Effector memory CD8-positive, alpha-beta T cell (primary cell): ENCODE data around the gene KCNIP4.

Experiments
- ATAC-seq: fragments of 150-1000 bp; cut with Tn5 transposase; replicated peaks from 2 replicates; pipeline ENCODE4 v1.10.0; 2021; ENCODE audit warnings: mild to moderate bottlenecking, moderate library complexity
- DNase-seq, 3 experiments: peaks; one replicate each; pipeline ENCODE4 v3.0.0; 2021
- H3K27ac Mint-ChIP-seq, 2 donors: one replicate each; pipeline ENCODE4 v1.8.0; 2022; ENCODE audit warnings: mild to moderate bottlenecking in 2 of 2, mixed read lengths in 2 of 2, moderate library complexity in 2 of 2
- H3K27me3 Mint-ChIP-seq, 2 donors: one replicate each; pipeline ENCODE4 v1.8.0; 2022; ENCODE audit warnings: mixed read lengths in 2 of 2
- H3K36me3 Mint-ChIP-seq: one replicate; pipeline ENCODE4 v1.8.0; 2022; ENCODE audit warnings: mild to moderate bottlenecking, moderate library complexity, mixed read lengths; ENCODE audit not compliant: insufficient read depth
- H3K4me1 Mint-ChIP-seq, 2 donors: one replicate each; pipeline ENCODE4 v1.8.0; 2022; ENCODE audit warnings: low read depth in 2 of 2, mixed read lengths in 2 of 2
- H3K4me3 Mint-ChIP-seq, 2 donors: one replicate each; pipeline ENCODE4 v1.8.0; 2022; ENCODE audit warnings: mild to moderate bottlenecking in 2 of 2, mixed read lengths in 2 of 2, moderate library complexity in 2 of 2
- H3K9me3 Mint-ChIP-seq, 2 donors: one replicate each; pipeline ENCODE4 v1.8.0; 2022; ENCODE audit warnings: mixed read lengths in 2 of 2

KCNIP4 gene

GRCh38 chr4:21656832-21657231, 291.7 kb downstream of the KCNIP4 start:
- Mint-ChIP-seq H3K36me3 (no peaks in the 10 kb centered on the region), H3K4me3 (no peak overlapping the region), H3K27me3 (no peaks in the 10 kb centered on the region), H3K9me3 (peaks cover 0 to 6% of the 10 kb centered on the region in 2 donors), H3K4me1 (no peaks in the 10 kb centered on the region), H3K27ac (no peak overlapping the region)
- no peak for ATAC-seq
- DNase-seq = no peak

GRCh38 chr4:21655031-21655430, 293.5 kb downstream of the KCNIP4 start:
- Mint-ChIP-seq H3K27ac (no peak overlapping the region), H3K36me3 (no peaks in the 10 kb centered on the region), H3K4me3 (no peak overlapping the region), H3K27me3 (no peaks in the 10 kb centered on the region), H3K9me3 (peaks cover 0 to 6% of the 10 kb centered on the region in 2 donors), H3K4me1 (no peaks in the 10 kb centered on the region)
- no peak for DNase-seq
- no peak for ATAC-seq

GRCh38 chr4:21652508-21653231, 295.9 kb downstream of the KCNIP4 start:
- DNase-seq (no peak), ATAC-seq (no peak)
- no peak overlapping the region for H3K27ac Mint-ChIP-seq
- H3K4me1 Mint-ChIP-seq = no peaks in the 10 kb centered on the region
- H3K27me3 Mint-ChIP-seq = no peaks in the 10 kb centered on the region
- no peaks in the 10 kb centered on the region for H3K36me3 Mint-ChIP-seq
- H3K4me3 Mint-ChIP-seq = no peak overlapping the region
- H3K9me3 Mint-ChIP-seq = peaks cover 6 to 10% of the 10 kb centered on the region in 2 donors

- H3K27ac Mint-ChIP-seq = no peak overlapping the region
- no peaks in the 10 kb centered on the region for H3K27me3 Mint-ChIP-seq
- H3K9me3 Mint-ChIP-seq = peaks cover 4 to 16% of the 10 kb centered on the region in 2 donors
- no peaks in the 10 kb centered on the region for H3K4me1 Mint-ChIP-seq
- no peaks in the 10 kb centered on the region for H3K36me3 Mint-ChIP-seq
- DNase-seq (no peak), ATAC-seq (no peak)
- no peak overlapping the region for H3K4me3 Mint-ChIP-seq
Measured at GRCh38 chr4:21649391-21650090, 299.0 kb downstream of the KCNIP4 start.

GRCh38 chr4:21645776-21646175, 302.8 kb downstream of the KCNIP4 start:
- no peaks in the 10 kb centered on the region for H3K4me1 Mint-ChIP-seq
- H3K4me3 Mint-ChIP-seq = no peak overlapping the region
- peaks cover 6 to 16% of the 10 kb centered on the region in 2 donors for H3K9me3 Mint-ChIP-seq
- DNase-seq (no peak), ATAC-seq (no peak)
- no peak overlapping the region for H3K27ac Mint-ChIP-seq
- H3K27me3 Mint-ChIP-seq = no peaks in the 10 kb centered on the region
- H3K36me3 Mint-ChIP-seq = no peaks in the 10 kb centered on the region

GRCh38 chr4:21641696-21642095, 306.9 kb downstream of the KCNIP4 start:
- peaks cover 6% of the 10 kb centered on the region in 2 donors for H3K9me3 Mint-ChIP-seq
- H3K27me3 Mint-ChIP-seq = no peaks in the 10 kb centered on the region
- no peak for ATAC-seq

GRCh38 chr4:21638171-21638725, 310.3 kb downstream of the KCNIP4 start:
- no peaks in the 10 kb centered on the region for H3K27me3 Mint-ChIP-seq
- no peak overlapping the region for H3K27ac Mint-ChIP-seq
- H3K36me3 Mint-ChIP-seq = no peaks in the 10 kb centered on the region
- H3K4me3 Mint-ChIP-seq = no peak overlapping the region
- no peaks in the 10 kb centered on the region for H3K9me3 Mint-ChIP-seq
- no peaks in the 10 kb centered on the region for H3K4me1 Mint-ChIP-seq
- DNase-seq (no peak), ATAC-seq (no peak)

More at GRCh38 chr4:21641696-21642095, 306.9 kb downstream of the KCNIP4 start:
- Mint-ChIP-seq H3K4me3 (no peak overlapping the region), H3K36me3 (no peaks in the 10 kb centered on the region), H3K27ac (no peak overlapping the region), H3K4me1 (no peaks in the 10 kb centered on the region)
- no peak for DNase-seq

GRCh38 chr4:21628916-21629610, 319.5 kb downstream of the KCNIP4 start:
- no peaks in the 10 kb centered on the region for H3K4me1 Mint-ChIP-seq
- peaks cover 8 to 10% of the 10 kb centered on the region in 2 donors for H3K9me3 Mint-ChIP-seq
- no peaks in the 10 kb centered on the region for H3K27me3 Mint-ChIP-seq
- no peak for DNase-seq
- no peak overlapping the region for H3K4me3 Mint-ChIP-seq
- ATAC-seq = no peak
- no peak overlapping the region for H3K27ac Mint-ChIP-seq
- H3K36me3 Mint-ChIP-seq = no peaks in the 10 kb centered on the region

GRCh38 chr4:21628116-21628670, 320.4 kb downstream of the KCNIP4 start:
- ATAC-seq = no peak
- Mint-ChIP-seq H3K27ac (no peak overlapping the region), H3K4me1 (no peaks in the 10 kb centered on the region), H3K27me3 (no peaks in the 10 kb centered on the region), H3K36me3 (no peaks in the 10 kb centered on the region), H3K4me3 (no peak overlapping the region), H3K9me3 (peaks cover 8 to 11% of the 10 kb centered on the region in 2 donors)
- DNase-seq = no peak

GRCh38 chr4:21625447-21625846, 323.1 kb downstream of the KCNIP4 start:
- DNase-seq = no peak
- Mint-ChIP-seq H3K4me3 (no peak overlapping the region), H3K36me3 (no peaks in the 10 kb centered on the region), H3K9me3 (peaks cover under 1 to 2% of the 10 kb centered on the region in 2 donors), H3K27ac (no peak overlapping the region), H3K27me3 (no peaks in the 10 kb centered on the region), H3K4me1 (no peaks in the 10 kb centered on the region)
- no peak for ATAC-seq

- no peak for ATAC-seq
- Mint-ChIP-seq H3K36me3 (peaks cover 1% of the 10 kb centered on the region), H3K4me3 (no peak overlapping the region), H3K27me3 (no peaks in the 10 kb centered on the region), H3K9me3 (peaks cover 9 to 12% of the 10 kb centered on the region in 2 donors), H3K27ac (no peak overlapping the region), H3K4me1 (no peaks in the 10 kb centered on the region)
- no peak for DNase-seq
Measured at GRCh38 chr4:21605006-21605405, 343.6 kb downstream of the KCNIP4 start.

- Mint-ChIP-seq H3K36me3 (peaks cover 3% of the 10 kb centered on the region), H3K27me3 (no peaks in the 10 kb centered on the region), H3K9me3 (peaks cover 14 to 18% of the 10 kb centered on the region in 2 donors), H3K4me1 (no peaks in the 10 kb centered on the region), H3K27ac (no peak overlapping the region), H3K4me3 (no peak overlapping the region)
- DNase-seq (no peak), ATAC-seq (no peak)
Measured at GRCh38 chr4:21596521-21596920, 352.1 kb downstream of the KCNIP4 start.

- no peaks in the 10 kb centered on the region for H3K27me3 Mint-ChIP-seq
Measured at GRCh38 chr4:21593671-21594001, 354.9 kb downstream of the KCNIP4 start.

More at GRCh38 chr4:21593671-21594001, 354.9 kb downstream of the KCNIP4 start:
- DNase-seq (no peak), ATAC-seq (no peak)
- H3K4me1 Mint-ChIP-seq = no peaks in the 10 kb centered on the region
- no peak overlapping the region for H3K27ac Mint-ChIP-seq
- peaks cover 9% of the 10 kb centered on the region in 2 donors for H3K9me3 Mint-ChIP-seq
- no peak overlapping the region for H3K4me3 Mint-ChIP-seq
- no peaks in the 10 kb centered on the region for H3K36me3 Mint-ChIP-seq
